ENCODE results near the gene ATP6V0D1.
A peak's percentile ranks its signal among the peaks of the same experiment; 100 is the strongest.

The ATP6V0D1 gene

GRCh38 chr16:67397036-67397801 lies 83.7 kb downstream of the ATP6V0D1 start:
- no peak for FAIRE-seq

GRCh38 chr16:67396159-67397035 lies 84.6 kb downstream of the ATP6V0D1 start:
- no peak for DNase-seq (ENCODE audit: extremely low spot score, insufficient read length, low read depth)
- FAIRE-seq = no peak

More at GRCh38 chr16:67397036-67397801, 83.7 kb downstream of the ATP6V0D1 start:
- DNase-seq (ENCODE audit: extremely low spot score, insufficient read length, low read depth) = no peak

- DNase-seq (ENCODE audit: extremely low spot score, insufficient read length, low read depth) (no peak), FAIRE-seq (no peak)
Observed at GRCh38 chr16:67395458-67396158, 85.3 kb downstream of the ATP6V0D1 start.

- DNase-seq (ENCODE audit: extremely low spot score, insufficient read length, low read depth) (no peak), FAIRE-seq (no peak)
Observed at GRCh38 chr16:67395105-67395457, 85.9 kb downstream of the ATP6V0D1 start.

- no peak for FAIRE-seq
Observed at GRCh38 chr16:67394155-67395104, 86.5 kb downstream of the ATP6V0D1 start.

GRCh38 chr16:67393788-67394154 lies 87.2 kb downstream of the ATP6V0D1 start:
- no peak for FAIRE-seq
- DNase-seq (ENCODE audit: extremely low spot score, insufficient read length, low read depth) = no peak

More at GRCh38 chr16:67394155-67395104, 86.5 kb downstream of the ATP6V0D1 start:
- DNase-seq (ENCODE audit: extremely low spot score, insufficient read length, low read depth) = no peak

- DNase-seq (ENCODE audit: extremely low spot score, insufficient read length, low read depth) = peak; percentile 42
- no peak for FAIRE-seq
Observed at GRCh38 chr16:67393111-67393787, 87.7 kb downstream of the ATP6V0D1 start, which contains the start of gene TPPP3. TSS of gene TPPP3 (minus strand) at chr16:67393498. CDS start at chr16:67391111, 2,387 bp downstream.

- FAIRE-seq = no peak
Observed at GRCh38 chr16:67392301-67393059, 88.5 kb downstream of the ATP6V0D1 start.

GRCh38 chr16:67391424-67392300 lies 89.3 kb downstream of the ATP6V0D1 start:
- FAIRE-seq (no peak), DNase-seq (ENCODE audit: extremely low spot score, insufficient read length, low read depth) (no peak)

More at GRCh38 chr16:67392301-67393059, 88.5 kb downstream of the ATP6V0D1 start:
- no peak for DNase-seq (ENCODE audit: extremely low spot score, insufficient read length, low read depth)

GRCh38 chr16:67390816-67391423 lies 90.0 kb downstream of the ATP6V0D1 start:
- DNase-seq (ENCODE audit: extremely low spot score, insufficient read length, low read depth) (no peak), FAIRE-seq (no peak)

GRCh38 chr16:67389911-67390815 lies 90.8 kb downstream of the ATP6V0D1 start:
- no peak for FAIRE-seq
- DNase-seq (ENCODE audit: extremely low spot score, insufficient read length, low read depth) = no peak

GRCh38 chr16:67388591-67388990 lies 92.4 kb downstream of the ATP6V0D1 start:
- no peak for FAIRE-seq
- DNase-seq (ENCODE audit: extremely low spot score, insufficient read length, low read depth) = no peak

GRCh38 chr16:67388191-67388590 lies 92.8 kb downstream of the ATP6V0D1 start:
- DNase-seq (ENCODE audit: extremely low spot score, insufficient read length, low read depth) = no peak
- no peak for FAIRE-seq

Data from GM18507 (cell line).